Endothelial cell of umbilical vein (primary cell): ENCODE measurements around the gene GSTO1. TPM values are rescaled to one million over a fixed set of nuclear protein-coding genes. Genes with fewer than 3 reads are reported as not detected.

Experiments
- BruUV-seq: library from RNA; stranded (reverse); fragments of 400-500 nt; replicated peaks from 2 replicates; lab custom pipeline; 2021; lab: Mats Ljungman, UMichigan
- CTCF ChIA-PET: fragments of 300-600, 350-600 bp; sonication (Branson Sonifier 250); formaldehyde crosslinking; loops from one replicate; lab custom pipeline; 2021; ENCODE audit warnings: antibody characterized with exemption, inconsistent platforms; lab: Charles Lee
- POLR2A ChIA-PET: fragments of 300-600, 350-600 bp; sonication (Branson Sonifier 250); formaldehyde crosslinking; loops from one replicate; lab custom pipeline; 2021; ENCODE audit warnings: antibody characterized with exemption, inconsistent platforms; lab: Charles Lee
- DNase-seq: peaks from one replicate; pipeline ENCODE4 v3.0.0-alpha.2; 2011; ENCODE audit warnings: low read depth, low spot score
- FAIRE-seq: peaks from 2 replicates; lab custom pipeline; 2011; peaks lifted over from hg19 to GRCh38; lab: Jason Lieb, UNC
- H2AFZ ChIP-seq: 2 replicates; pipeline ENCODE4 v1.6.0; 2012; ENCODE audit warnings: low read depth, low read length, control low read depth, inconsistent platforms
- H3K27ac ChIP-seq: 2 replicates; pipeline ENCODE4 v1.5.1; 2011; ENCODE audit warnings: low read depth, mild to moderate bottlenecking, control low read depth, low read length, moderate library complexity; ENCODE audit not compliant: insufficient read depth
- H3K27me3 ChIP-seq, 2 experiments: 2 replicates each; pipeline versions ENCODE4 v1.6.0 to v1.6.1; 2011; ENCODE audit warnings: low read length in 2 of 2, mixed read lengths in 1 of 2; ENCODE audit not compliant: control insufficient read depth in 2 of 2, insufficient read depth in 2 of 2
- H3K36me3 ChIP-seq, 2 experiments: 2 replicates in 1 of 2; 3 replicates in 1 of 2; pipeline ENCODE4 v1.5.1; 2011; ENCODE audit warnings: low read length in 2 of 2, mild to moderate bottlenecking in 1 of 2, moderate library complexity in 1 of 2; ENCODE audit not compliant: control insufficient read depth in 2 of 2, insufficient read depth in 2 of 2; ENCODE audit errors: extremely low read depth in 1 of 2
- H3K4me1 ChIP-seq: 3 replicates; pipeline ENCODE4 v1.5.1; 2011; ENCODE audit warnings: mild to moderate bottlenecking, low read length; ENCODE audit not compliant: control insufficient read depth, insufficient read depth; ENCODE audit errors: extremely low read depth
- H3K4me2 ChIP-seq: 2 replicates; pipeline ENCODE4 v1.6.1; 2011; ENCODE audit warnings: low read length, control low read depth, mixed read lengths; ENCODE audit not compliant: insufficient read depth
- H3K4me3 ChIP-seq, 3 experiments: fragments of 200-600 bp in 1 of 3; sonication (generic), shearing (Covaris generic) in 1 of 3; replicated peaks in 1 of 3; 2 replicates each; pipeline ENCODE4 v1.5.1; 2011 to 2016; ENCODE audit warnings: control low read depth in 3 of 3, low read length in 3 of 3, mild to moderate bottlenecking in 2 of 3, inconsistent platforms in 1 of 3, low read depth in 1 of 3, moderate library complexity in 1 of 3; ENCODE audit not compliant: insufficient read depth in 1 of 3
- H3K79me2 ChIP-seq: 2 replicates; pipeline ENCODE4 v1.6.0; 2012; ENCODE audit warnings: low read length, inconsistent platforms; ENCODE audit not compliant: control insufficient read depth, insufficient read depth
- H3K9ac ChIP-seq: replicated peaks from 2 replicates; pipeline ENCODE3; 2011; ENCODE audit warnings: low read length, control low read depth; ENCODE audit not compliant: insufficient read depth; ENCODE audit errors: extremely low read depth
- H3K9me1 ChIP-seq: replicated peaks from 3 replicates; pipeline ENCODE4 v1.6.0; 2011; ENCODE audit warnings: mild to moderate bottlenecking, low read length; ENCODE audit not compliant: control insufficient read depth, insufficient read depth; ENCODE audit errors: extremely low read depth
- H3K9me3 ChIP-seq: replicated peaks from 2 replicates; pipeline ENCODE4 v1.5.1; 2012; ENCODE audit warnings: low read length, inconsistent platforms; ENCODE audit not compliant: control insufficient read depth, insufficient read depth
- H4K20me1 ChIP-seq: replicated peaks from 2 replicates; pipeline ENCODE3; 2011; ENCODE audit warnings: mild to moderate bottlenecking, low read length; ENCODE audit not compliant: control insufficient read depth, insufficient read depth; ENCODE audit errors: extremely low read depth
- CTCF ChIP-seq, 2 donors: IDR thresholded peaks; 1 replicate in 1 of 2; 2 replicates in 1 of 2; pipeline ENCODE4 v1.5.1; 2011; ENCODE audit warnings: low read length in 2 of 2, mild to moderate bottlenecking in 2 of 2, moderate library complexity in 2 of 2, control low read depth in 1 of 2, inconsistent platforms in 1 of 2, low read depth in 1 of 2; ENCODE audit not compliant: insufficient read depth in 1 of 2; ENCODE audit errors: extremely low read depth in 1 of 2
- EZH2 ChIP-seq: IDR thresholded peaks from 2 replicates; pipeline ENCODE4 v1.6.1; 2012; ENCODE audit warnings: borderline replicate concordance, low read depth, mild to moderate bottlenecking, moderate library complexity, low read length, inconsistent platforms; ENCODE audit not compliant: severe bottlenecking
- FOS ChIP-seq: IDR thresholded peaks from 2 replicates; pipeline ENCODE4 v1.6.1; 2011; ENCODE audit warnings: mild to moderate bottlenecking, low read length, moderate library complexity, borderline replicate concordance; ENCODE audit not compliant: insufficient read depth
- GATA2 ChIP-seq: IDR thresholded peaks from 2 replicates; pipeline ENCODE4 v1.7.0; 2011; ENCODE audit warnings: low read depth, mild to moderate bottlenecking, moderate library complexity, mixed read lengths, low read length; ENCODE audit not compliant: insufficient read length, insufficient read depth
- JUN ChIP-seq: IDR thresholded peaks from 2 replicates; pipeline ENCODE4 v1.6.1; 2011; ENCODE audit warnings: borderline replicate concordance, low read depth; ENCODE audit not compliant: insufficient read length, insufficient read depth
- MAX ChIP-seq: IDR thresholded peaks from 2 replicates; pipeline ENCODE4 v1.6.1; 2011; ENCODE audit not compliant: insufficient read depth, insufficient read length
- MYC ChIP-seq: IDR thresholded peaks from one replicate; pipeline ENCODE4 v1.6.1; 2011; ENCODE audit warnings: mild to moderate bottlenecking, low read depth, low read length
- POLR2A ChIP-seq: IDR thresholded peaks from 2 replicates; pipeline ENCODE4 v1.6.1; 2012; ENCODE audit warnings: low read depth, mild to moderate bottlenecking, control low read depth, low read length
- POLR2AphosphoS5 ChIP-seq: IDR thresholded peaks from 2 replicates; pipeline ENCODE4 v1.6.1; 2012; ENCODE audit warnings: low read depth, mild to moderate bottlenecking, control low read depth, low read length, moderate library complexity; ENCODE audit not compliant: insufficient read depth
- dilution Hi-C: fragments of 300-500 bp; cut with MboI; formaldehyde crosslinking; loops from one replicate; pipeline ENCODE4 v1.15.0; 2019; ENCODE audit warnings: low sequenced_read_pairs; ENCODE audit not compliant: extremely low pct_ligation_motif_present
- intact Hi-C: fragments of 100-400 bp; cut with micrococcal nuclease; formaldehyde crosslinking; loops from one replicate; pipeline ENCODE4 v1.10.0; 2022
- polyA plus RNA-seq, 4 experiments: library from polyadenylated mRNA; depleted of rRNA in 3 of 4; stranded (reverse) in 3 of 4; unstranded in 1 of 4; fragments of >200 nt; gene quantifications; 2 replicates each; pipeline versions ENCODE4 v1.2.1 to v1.2.3, GENCODE V29; 2011 to 2012; ENCODE audit warnings: missing spikeins in 1 of 4
- total RNA-seq: library from RNA; stranded (reverse); gene quantifications from 2 replicates; pipeline ENCODE4 v1.2.3, GENCODE V29; 2021

Gene GSTO1
- total and polyA plus RNA-seq, 2 donors (not counting 3 experiments of a cell fraction or from before 2014, with no cell fraction given): 124 to 211 TPM

DNA sequence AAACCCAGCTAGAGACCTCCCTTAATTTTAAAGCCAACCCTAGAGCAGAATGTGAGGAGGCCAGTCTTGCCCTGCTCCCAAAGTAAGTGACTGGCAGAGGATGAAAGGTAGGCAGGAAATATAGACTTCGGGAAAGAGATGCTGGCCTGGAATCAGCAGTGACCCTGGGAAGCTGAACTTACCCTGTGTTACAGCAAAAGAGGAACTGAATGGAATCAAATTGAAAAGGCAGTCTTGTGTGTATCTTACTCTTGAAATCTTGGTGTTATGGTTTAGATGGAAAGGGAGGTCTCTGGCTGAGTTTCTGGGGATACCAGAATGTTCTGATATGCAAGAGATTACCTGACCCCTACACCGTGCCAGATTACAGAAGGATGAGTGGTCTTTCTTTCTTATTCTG lies 14.6 kb upstream of the GSTO1 start:
- no peaks in the 10 kb centered on the region for H3K9me3 ChIP-seq
- H2AFZ ChIP-seq: no peak overlapping the region
- POLR2A ChIA-PET: no interaction called here
- no TSS peak for BruUV-seq
- H3K9me1 ChIP-seq: no peaks in the 10 kb centered on the region
- CTCF ChIA-PET: no interaction called here
- dilution Hi-C loops: no loop called here
- peaks cover 18 to 22% of the 10 kb centered on the region in 2 experiments for H3K27me3 ChIP-seq
- H3K79me2 ChIP-seq: no peaks in the 10 kb centered on the region
- H3K36me3 ChIP-seq: no peaks in the 10 kb centered on the region
- no peaks in the 10 kb centered on the region for H4K20me1 ChIP-seq
- no peak overlapping the region for H3K9ac ChIP-seq
- TF ChIP-seq CTCF (IDR thresholded peaks at IDR 0.05; ENCODE audit: extremely low read depth in 1 of 2, insufficient read depth in 1 of 2, low read depth in 1 of 2, low read length in 2 of 2) (no peak), MYC (no peak), EZH2 (no peak), JUN (no peak), MAX (no peak), POLR2AphosphoS5 (no peak), POLR2A (no peak), FOS (no peak), GATA2 (no peak)
- H3K27ac ChIP-seq: no peak overlapping the region
- no peaks in the 10 kb centered on the region for H3K4me1 ChIP-seq
- FAIRE-seq (no peak), DNase-seq (no peak)
- intact Hi-C loops: no loop called here
- no peak overlapping the region for H3K4me2 ChIP-seq
- no peak overlapping the region for H3K4me3 ChIP-seq
